Caco-2 (cell line): ENCODE data around the gene STK11IP. TPM values are rescaled to one million over a fixed set of nuclear protein-coding genes. Genes with fewer than 3 reads are reported as not detected.

Experiments
- BruUV-seq: library from RNA; stranded (reverse); fragments of 400-500 nt; replicated peaks from 2 replicates; lab custom pipeline; 2021; lab: Mats Ljungman, UMichigan
- CTCF ChIA-PET: fragments of 300-600 bp; sonication (Branson Sonifier 250); formaldehyde crosslinking; loops from one replicate; lab custom pipeline; 2022; ENCODE audit warnings: antibody characterized with exemption; lab: Charles Lee
- POLR2A ChIA-PET: fragments of 300-600 bp; sonication (Branson Sonifier 250); formaldehyde crosslinking; loops from one replicate; lab custom pipeline; 2022; ENCODE audit warnings: antibody characterized with exemption; lab: Charles Lee
- DNase-seq, 2 experiments: peaks; one replicate each; pipeline versions ENCODE4 v3.0.0 to v3.0.0-alpha.2; 2020 to 2022
- H3K27me3 ChIP-seq: replicated peaks from 2 replicates; pipeline ENCODE4 v1.6.0; 2011; ENCODE audit warnings: low read length; ENCODE audit not compliant: control insufficient read depth, insufficient read depth
- H3K36me3 ChIP-seq: 2 replicates; pipeline ENCODE4 v1.5.1; 2011; ENCODE audit warnings: low read length; ENCODE audit not compliant: control insufficient read depth, insufficient read depth
- H3K4me1 ChIP-seq: fragments of 250-450 bp; sonication (Bioruptor Pico); 2 replicates; pipeline ENCODE4 v1.5.1; 2020; ENCODE audit warnings: mild to moderate bottlenecking
- H3K4me3 ChIP-seq: 2 replicates; pipeline ENCODE4 v1.5.1; 2011; ENCODE audit warnings: low read depth, mild to moderate bottlenecking, control low read depth, low read length
- H3K9me3 ChIP-seq: fragments of 250-450 bp; sonication (Bioruptor Pico); 2 replicates; pipeline ENCODE4 v1.5.1; 2020; ENCODE audit warnings: mild to moderate bottlenecking, moderate library complexity
- H3K27ac Mint-ChIP-seq: one replicate; pipeline ENCODE4 v1.8.0; 2022; ENCODE audit warnings: mixed read lengths; ENCODE audit not compliant: unreplicated experiment
- H3K27me3 Mint-ChIP-seq: one replicate; pipeline ENCODE4 v1.8.0; 2022; ENCODE audit warnings: mixed read lengths; ENCODE audit not compliant: insufficient read depth, unreplicated experiment
- H3K36me3 Mint-ChIP-seq: one replicate; pipeline ENCODE4 v1.8.0; 2022; ENCODE audit warnings: mild to moderate bottlenecking, mixed read lengths; ENCODE audit not compliant: insufficient read depth, unreplicated experiment
- H3K4me1 Mint-ChIP-seq: one replicate; pipeline ENCODE4 v1.8.0; 2022; ENCODE audit warnings: low read depth, mixed read lengths; ENCODE audit not compliant: unreplicated experiment
- H3K4me3 Mint-ChIP-seq: one replicate; pipeline ENCODE4 v1.8.0; 2022; ENCODE audit warnings: mild to moderate bottlenecking, moderate library complexity, mixed read lengths; ENCODE audit not compliant: unreplicated experiment
- H3K9me3 Mint-ChIP-seq: one replicate; pipeline ENCODE4 v1.8.0; 2022; ENCODE audit warnings: mixed read lengths; ENCODE audit not compliant: unreplicated experiment
- intact Hi-C: fragments of 100-400 bp; cut with micrococcal nuclease; formaldehyde crosslinking; loops from one replicate; pipeline ENCODE4 v1.10.0; 2022; ENCODE audit not compliant: unreplicated experiment
- total RNA-seq: library from RNA; stranded (reverse); gene quantifications from 2 replicates; pipeline ENCODE4 v1.2.3, GENCODE V29; 2022
- TF ChIP-seq, protein P1 (sequence below), 2 experiments: fragments of 200-600 bp in 1 of 2; IDR thresholded peaks; 1 replicate in 1 of 2; 2 replicates in 1 of 2; pipeline versions ENCODE4 v1.5.1 to v1.8.0; 2011 to 2022; ENCODE audit warnings: antibody characterized with exemption in 1 of 2, control low read depth in 1 of 2, inconsistent platforms in 1 of 2, low read depth in 1 of 2, low read length in 1 of 2, mild to moderate bottlenecking in 1 of 2, moderate library complexity in 1 of 2; ENCODE audit not compliant: insufficient read depth in 1 of 2, severe bottlenecking in 1 of 2, unreplicated experiment in 1 of 2

Gene STK11IP
- total RNA-seq, 1 experiment from 2014 or later: 21.7 TPM

DNA sequence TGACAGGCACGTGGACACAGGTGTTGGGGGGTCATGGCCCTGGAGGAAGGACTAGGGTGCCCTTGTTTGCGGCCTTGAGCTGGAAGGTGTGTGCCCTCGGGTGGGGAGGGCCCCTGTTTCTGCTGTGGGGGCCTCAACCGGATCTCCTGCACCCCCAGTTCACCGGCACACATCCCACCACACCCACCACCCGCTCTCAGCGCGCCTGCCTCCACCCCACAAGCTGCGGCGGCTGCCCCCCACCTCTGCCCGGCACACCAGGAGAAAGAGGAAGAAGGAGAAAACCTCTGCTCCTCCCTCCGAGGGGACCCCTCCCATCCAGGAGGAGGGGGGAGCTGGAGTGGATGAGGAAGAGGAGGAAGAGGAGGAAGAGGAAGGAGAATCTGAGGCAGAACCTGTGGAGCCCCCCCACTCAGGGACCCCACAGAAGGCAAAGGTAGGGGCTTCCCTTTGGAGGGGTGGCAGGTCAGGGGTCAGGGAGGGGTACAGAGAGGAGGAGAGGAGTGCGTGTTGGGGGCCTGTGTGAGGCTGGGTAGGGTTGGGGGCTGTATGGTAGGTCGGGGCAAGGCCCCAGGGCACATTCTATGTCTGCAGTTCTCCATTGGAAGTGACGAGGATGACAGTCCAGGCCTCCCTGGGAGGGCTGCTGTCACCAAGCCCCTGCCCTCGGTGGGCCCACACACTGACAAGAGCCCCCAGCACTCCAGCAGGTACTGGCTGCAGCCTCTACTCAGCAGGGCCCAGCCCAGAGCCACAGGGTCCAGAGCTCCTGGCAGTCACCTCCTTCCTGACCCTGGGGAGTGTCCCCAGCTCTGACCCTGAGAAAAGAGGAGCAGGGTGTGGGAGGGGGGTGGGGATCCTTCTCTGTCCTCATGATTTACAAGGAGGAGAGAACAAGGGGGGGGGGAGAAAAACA is 31.6 kb downstream of the STK11IP start:
- no peaks in the 10 kb centered on the region for H3K36me3 ChIP-seq
- H3K27ac Mint-ChIP-seq: no peak overlapping the region
- H3K4me1 Mint-ChIP-seq: no peaks in the 10 kb centered on the region
- ChIA-PET POLR2A (no interaction called here), CTCF (interaction anchor here (0.5 kb wide), 1 partner anchor 665 kb away, joined by 3 read pairs; no protein-coding TSS in a partner anchor)
- peaks cover 6% of the 10 kb centered on the region for H3K36me3 Mint-ChIP-seq
- peak overlapping the region; percentile 80 for H3K4me3 Mint-ChIP-seq
- H3K4me3 ChIP-seq: no peak overlapping the region
- intact Hi-C loops: loop anchor here (1.0 kb wide), 1 partner anchor 13 kb away; no protein-coding TSS in a partner anchor
- TF ChIP-seq, protein P1, sequence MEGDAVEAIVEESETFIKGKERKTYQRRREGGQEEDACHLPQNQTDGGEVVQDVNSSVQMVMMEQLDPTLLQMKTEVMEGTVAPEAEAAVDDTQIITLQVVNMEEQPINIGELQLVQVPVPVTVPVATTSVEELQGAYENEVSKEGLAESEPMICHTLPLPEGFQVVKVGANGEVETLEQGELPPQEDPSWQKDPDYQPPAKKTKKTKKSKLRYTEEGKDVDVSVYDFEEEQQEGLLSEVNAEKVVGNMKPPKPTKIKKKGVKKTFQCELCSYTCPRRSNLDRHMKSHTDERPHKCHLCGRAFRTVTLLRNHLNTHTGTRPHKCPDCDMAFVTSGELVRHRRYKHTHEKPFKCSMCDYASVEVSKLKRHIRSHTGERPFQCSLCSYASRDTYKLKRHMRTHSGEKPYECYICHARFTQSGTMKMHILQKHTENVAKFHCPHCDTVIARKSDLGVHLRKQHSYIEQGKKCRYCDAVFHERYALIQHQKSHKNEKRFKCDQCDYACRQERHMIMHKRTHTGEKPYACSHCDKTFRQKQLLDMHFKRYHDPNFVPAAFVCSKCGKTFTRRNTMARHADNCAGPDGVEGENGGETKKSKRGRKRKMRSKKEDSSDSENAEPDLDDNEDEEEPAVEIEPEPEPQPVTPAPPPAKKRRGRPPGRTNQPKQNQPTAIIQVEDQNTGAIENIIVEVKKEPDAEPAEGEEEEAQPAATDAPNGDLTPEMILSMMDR (IDR thresholded peaks at IDR 0.05; ENCODE audit: insufficient read depth in 1 of 2, low read depth in 1 of 2, low read length in 1 of 2, severe bottlenecking in 1 of 2, unreplicated experiment in 1 of 2): no peak
- H3K9me3 Mint-ChIP-seq: no peaks in the 10 kb centered on the region
- H3K27me3 ChIP-seq: no peaks in the 10 kb centered on the region
- no peaks in the 10 kb centered on the region for H3K9me3 ChIP-seq
- DNase-seq: peak in 1 of 2 experiments; percentile 21
- BruUV-seq: no TSS peak
- H3K4me1 ChIP-seq: no peaks in the 10 kb centered on the region
- no peaks in the 10 kb centered on the region for H3K27me3 Mint-ChIP-seq

DNA sequence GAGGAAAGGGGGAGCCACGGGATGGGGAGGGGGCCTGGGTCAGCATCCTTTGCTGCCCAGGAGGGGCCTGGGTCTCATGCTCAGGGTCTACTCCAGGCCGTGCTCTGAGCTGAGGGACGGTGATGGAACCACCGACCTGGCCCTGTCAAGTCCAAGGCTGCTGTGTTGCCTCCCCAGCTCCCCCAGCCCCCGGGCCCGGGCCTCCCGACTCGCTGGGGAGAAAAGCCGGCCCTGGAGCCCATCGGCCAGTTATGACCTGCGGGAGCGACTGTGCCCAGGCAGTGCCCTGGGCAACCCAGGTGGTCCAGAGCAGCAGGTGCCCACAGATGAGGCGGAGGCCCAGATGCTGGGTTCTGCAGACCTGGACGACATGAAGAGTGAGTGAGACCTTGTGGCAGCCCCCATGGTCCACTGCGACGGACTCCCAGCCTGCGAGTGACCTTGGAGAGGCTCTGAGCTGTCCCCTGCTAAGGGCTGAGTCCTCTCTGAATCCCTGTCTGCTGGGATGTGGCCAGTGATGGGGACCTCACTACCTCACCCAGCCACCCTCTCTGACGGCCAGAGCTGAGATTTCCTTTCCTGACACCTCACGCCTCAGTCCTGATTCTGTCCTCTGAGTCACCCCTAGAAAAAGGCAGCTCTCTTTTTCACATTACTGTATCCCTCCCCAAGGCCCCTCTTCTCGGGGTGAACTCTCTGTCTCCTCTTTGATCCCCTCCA is 32.5 kb downstream of the STK11IP start:
- no TSS peak for BruUV-seq
- ChIA-PET CTCF (no interaction called here), POLR2A (no interaction called here)
- intact Hi-C loops: no loop called here
- Histone ChIP-seq H3K36me3 (no peaks in the 10 kb centered on the region), H3K9me3 (no peaks in the 10 kb centered on the region), H3K4me1 (no peaks in the 10 kb centered on the region), H3K4me3 (no peak overlapping the region), H3K27me3 (no peaks in the 10 kb centered on the region)
- Mint-ChIP-seq H3K27ac (no peak overlapping the region), H3K4me1 (no peaks in the 10 kb centered on the region), H3K27me3 (no peaks in the 10 kb centered on the region), H3K9me3 (no peaks in the 10 kb centered on the region), H3K4me3 (no peak overlapping the region), H3K36me3 (peaks cover 6% of the 10 kb centered on the region)
- no peak for DNase-seq
- TF ChIP-seq, protein P1 (IDR thresholded peaks at IDR 0.05; ENCODE audit: insufficient read depth in 1 of 2, low read depth in 1 of 2, low read length in 1 of 2, severe bottlenecking in 1 of 2, unreplicated experiment in 1 of 2): no peak

DNA sequence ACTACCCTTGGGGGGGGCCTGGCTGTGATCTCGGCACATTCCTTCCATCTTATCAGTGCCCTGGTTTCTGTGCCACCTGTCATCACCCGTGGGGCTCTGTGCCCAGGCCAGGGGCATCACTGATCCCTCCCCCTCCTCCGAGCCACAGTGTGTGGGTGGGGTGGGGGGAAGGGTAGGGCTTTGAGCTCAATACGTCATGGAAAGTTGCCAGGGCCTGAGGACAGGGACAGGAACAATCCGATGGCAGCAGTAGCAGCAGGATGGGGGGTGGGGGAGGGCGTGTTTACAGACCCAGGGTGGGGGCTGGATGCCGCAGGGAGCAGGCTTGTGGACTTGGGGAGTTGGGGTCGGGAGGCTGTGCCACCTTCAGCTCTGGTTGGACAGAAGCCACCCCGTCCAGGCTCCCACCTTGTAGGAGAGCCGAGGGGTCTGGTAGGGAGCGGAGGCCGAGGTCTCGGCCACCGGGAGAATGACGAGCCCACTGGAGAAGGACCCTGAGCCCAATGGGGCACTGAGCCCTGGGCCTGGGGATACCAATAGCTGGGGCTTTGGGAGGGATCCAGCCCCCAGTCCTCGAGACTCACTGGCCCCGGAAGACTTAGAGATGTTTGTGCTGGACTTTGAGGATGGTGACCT is 33.2 kb downstream of the STK11IP start:
- Mint-ChIP-seq H3K4me1 (no peaks in the 10 kb centered on the region), H3K36me3 (peaks cover 6% of the 10 kb centered on the region)
- CTCF ChIA-PET: no interaction called here

More for the DNA sequence above, 33.2 kb downstream of the STK11IP start:
- TF ChIP-seq, protein P1 (IDR thresholded peaks at IDR 0.05; ENCODE audit: insufficient read depth in 1 of 2, low read depth in 1 of 2, low read length in 1 of 2, severe bottlenecking in 1 of 2, unreplicated experiment in 1 of 2): no peak
- Histone ChIP-seq H3K4me3 (no peak overlapping the region), H3K9me3 (no peaks in the 10 kb centered on the region), H3K27me3 (no peaks in the 10 kb centered on the region), H3K4me1 (no peaks in the 10 kb centered on the region), H3K36me3 (no peaks in the 10 kb centered on the region)
- Mint-ChIP-seq H3K27ac (no peak overlapping the region), H3K9me3 (no peaks in the 10 kb centered on the region), H3K4me3 (no peak overlapping the region), H3K27me3 (no peaks in the 10 kb centered on the region)
- POLR2A ChIA-PET: no interaction called here
- no TSS peak for BruUV-seq
- intact Hi-C loops: no loop called here
- DNase-seq: no peak
